ENCODE results near the gene DYNLT1.

DNA sequence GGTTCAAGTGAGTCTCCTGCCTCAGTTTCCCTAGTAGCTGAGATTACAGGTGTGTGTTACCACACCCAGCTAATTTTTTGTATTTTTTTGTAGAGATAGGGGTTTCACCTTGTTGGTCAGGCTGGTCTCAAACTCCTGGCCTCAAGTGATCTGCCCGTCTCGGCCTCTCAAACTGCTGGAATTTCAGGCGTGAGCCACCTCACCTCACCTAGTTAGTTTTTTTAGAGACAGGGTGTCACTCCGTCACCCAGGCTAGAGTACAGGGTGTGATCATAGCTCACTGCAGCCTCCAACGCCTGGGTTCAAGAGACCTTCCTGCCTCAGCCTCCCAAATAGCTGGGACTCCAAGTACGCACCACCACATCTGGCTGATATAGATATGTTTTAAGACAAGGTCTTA lies 28.2 kb upstream of the DYNLT1 start:
- no peak for TF ChIP-seq POLR2A (IDR thresholded peaks at IDR 0.05)
- TF ChIP-seq, protein P1, sequence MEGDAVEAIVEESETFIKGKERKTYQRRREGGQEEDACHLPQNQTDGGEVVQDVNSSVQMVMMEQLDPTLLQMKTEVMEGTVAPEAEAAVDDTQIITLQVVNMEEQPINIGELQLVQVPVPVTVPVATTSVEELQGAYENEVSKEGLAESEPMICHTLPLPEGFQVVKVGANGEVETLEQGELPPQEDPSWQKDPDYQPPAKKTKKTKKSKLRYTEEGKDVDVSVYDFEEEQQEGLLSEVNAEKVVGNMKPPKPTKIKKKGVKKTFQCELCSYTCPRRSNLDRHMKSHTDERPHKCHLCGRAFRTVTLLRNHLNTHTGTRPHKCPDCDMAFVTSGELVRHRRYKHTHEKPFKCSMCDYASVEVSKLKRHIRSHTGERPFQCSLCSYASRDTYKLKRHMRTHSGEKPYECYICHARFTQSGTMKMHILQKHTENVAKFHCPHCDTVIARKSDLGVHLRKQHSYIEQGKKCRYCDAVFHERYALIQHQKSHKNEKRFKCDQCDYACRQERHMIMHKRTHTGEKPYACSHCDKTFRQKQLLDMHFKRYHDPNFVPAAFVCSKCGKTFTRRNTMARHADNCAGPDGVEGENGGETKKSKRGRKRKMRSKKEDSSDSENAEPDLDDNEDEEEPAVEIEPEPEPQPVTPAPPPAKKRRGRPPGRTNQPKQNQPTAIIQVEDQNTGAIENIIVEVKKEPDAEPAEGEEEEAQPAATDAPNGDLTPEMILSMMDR (IDR thresholded peaks at IDR 0.05): no peak
